ENCODE data around the gene LKAAEAR1.

LKAAEAR1 gene

GRCh38 chr20:64049878-64050260 lies 34.3 kb downstream of the LKAAEAR1 start:
- no peak for DNase-seq (ENCODE audit: low spot score)
- no peak for TF ChIP-seq CTCF (IDR thresholded peaks at IDR 0.05; ENCODE audit: extremely low read depth, missing control alignments)

GRCh38 chr20:64049060-64049877 lies 34.9 kb downstream of the LKAAEAR1 start, which contains the start of gene SOX18:
Gene SOX18, minus strand, starts transcription at chr20:64049639. Its CDS starts 123 bp downstream, at chr20:64049516.
- TF ChIP-seq CTCF (IDR thresholded peaks at IDR 0.05; ENCODE audit: extremely low read depth, missing control alignments): no peak
- DNase-seq (ENCODE audit: low spot score): peak; percentile 69

- TF ChIP-seq CTCF (IDR thresholded peaks at IDR 0.05; ENCODE audit: extremely low read depth, missing control alignments): no peak
- no peak for DNase-seq (ENCODE audit: low spot score)
Observed at GRCh38 chr20:64048402-64049044, 35.7 kb downstream of the LKAAEAR1 start.

GRCh38 chr20:64047968-64048401 lies 36.2 kb downstream of the LKAAEAR1 start:
- TF ChIP-seq CTCF (IDR thresholded peaks at IDR 0.05; ENCODE audit: extremely low read depth, missing control alignments): no peak
- DNase-seq (ENCODE audit: low spot score): no peak

GRCh38 chr20:64047046-64047389 lies 37.2 kb downstream of the LKAAEAR1 start:
- no peak for DNase-seq (ENCODE audit: low spot score)

GRCh38 chr20:64045346-64046011 lies 38.7 kb downstream of the LKAAEAR1 start:
- no peak for DNase-seq (ENCODE audit: low spot score)
- TF ChIP-seq CTCF (IDR thresholded peaks at IDR 0.05; ENCODE audit: extremely low read depth, missing control alignments): no peak

More at GRCh38 chr20:64047046-64047389, 37.2 kb downstream of the LKAAEAR1 start:
- TF ChIP-seq CTCF (IDR thresholded peaks at IDR 0.05; ENCODE audit: extremely low read depth, missing control alignments): no peak
